Measurements from ENCODE around the gene HSF5.
A peak's percentile ranks its signal among the peaks of the same experiment; 100 is the strongest.
"Not testable (repeated sequence)": the region's sequence is repeated elsewhere in the genome, so short reads cannot be mapped to it uniquely, and the experiment has no call there.

HSF5 gene

DNA sequence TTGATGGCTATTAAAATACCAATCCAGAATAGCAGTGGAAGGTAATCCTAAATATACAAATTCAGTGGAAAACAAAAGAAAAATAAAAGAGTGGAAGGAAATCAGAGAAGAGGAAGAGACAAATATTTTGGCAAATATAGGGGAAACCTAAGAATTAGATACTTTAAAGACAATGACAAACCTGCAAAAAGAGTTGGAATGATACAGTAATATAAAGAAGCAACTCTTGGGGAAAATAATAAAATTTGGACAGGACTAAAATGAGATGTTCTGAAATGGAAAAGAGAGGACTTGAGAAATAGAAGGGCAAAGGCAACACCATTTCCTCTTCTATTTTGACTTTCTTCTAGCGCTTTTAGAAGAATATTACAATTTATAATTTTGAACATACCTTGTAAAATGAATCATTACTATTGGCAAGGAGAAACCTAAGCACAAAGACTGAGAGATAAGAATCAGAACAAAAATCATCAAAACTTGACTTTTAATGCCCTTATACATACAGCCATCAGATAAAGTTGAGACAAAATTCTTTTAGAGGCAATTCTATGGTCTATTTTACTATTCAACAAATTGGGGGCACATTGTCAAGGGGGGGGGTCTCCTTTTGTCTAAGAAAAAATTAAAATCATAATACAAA, 76.0 kb downstream of the HSF5 start:
- DNase-seq, result no peak

DNA sequence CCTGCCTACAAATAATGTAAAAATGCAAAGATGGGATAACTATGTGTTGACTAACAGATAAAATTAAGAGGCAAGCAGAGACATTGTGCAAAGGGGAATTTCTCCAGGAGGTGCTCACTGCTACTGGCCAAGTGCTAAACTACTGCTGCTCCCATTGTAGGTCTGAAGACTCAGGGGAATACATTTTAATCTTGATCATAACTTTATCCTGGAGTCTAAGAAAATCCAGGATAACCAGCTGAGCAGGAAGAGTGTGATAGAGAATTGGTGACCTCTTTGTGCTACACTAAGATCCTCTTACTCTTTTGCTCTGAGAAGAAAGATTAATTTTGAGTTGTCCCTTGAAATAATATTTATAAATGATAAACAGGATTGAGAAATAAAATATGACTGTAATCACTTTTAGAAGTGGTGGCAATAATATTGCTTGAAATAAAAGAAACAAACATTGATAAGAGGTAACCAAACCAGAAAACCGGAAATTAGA, 76.8 kb downstream of the HSF5 start:
- DNase-seq, result no peak

GRCh38 chr17:58410714-58411407, 77.3 kb downstream of the HSF5 start:
- no peak for DNase-seq

GRCh38 chr17:58409432-58409831, 78.8 kb downstream of the HSF5 start:
- no peak for DNase-seq

GRCh38 chr17:58403311-58403710, 84.9 kb downstream of the HSF5 start:
- no peak for DNase-seq

GRCh38 chr17:58402679-58403078, 85.5 kb downstream of the HSF5 start:
- DNase-seq, result no peak

DNA sequence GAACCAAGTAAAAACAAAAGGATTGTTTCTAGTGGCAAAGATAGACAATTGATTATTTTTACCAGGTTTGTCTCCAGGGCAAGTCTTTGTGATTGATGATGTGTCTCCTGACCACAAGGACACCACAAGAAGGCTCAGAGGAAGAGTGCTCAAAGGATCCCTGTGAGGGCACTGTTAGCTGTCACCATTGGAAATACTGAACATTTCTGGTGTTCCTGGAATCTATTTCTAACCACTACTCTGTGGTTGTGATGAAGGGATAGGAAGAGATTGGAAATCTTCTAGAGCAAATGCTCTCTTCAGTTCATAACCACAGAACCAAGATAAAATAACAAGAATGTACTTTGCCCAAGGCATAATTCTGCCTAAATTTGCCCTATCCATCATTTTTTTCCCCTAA, 86.2 kb downstream of the HSF5 start:
- no peak for DNase-seq

GRCh38 chr17:58401287-58401686, 86.9 kb downstream of the HSF5 start:
- DNase-seq, result peak; percentile 13

DNA sequence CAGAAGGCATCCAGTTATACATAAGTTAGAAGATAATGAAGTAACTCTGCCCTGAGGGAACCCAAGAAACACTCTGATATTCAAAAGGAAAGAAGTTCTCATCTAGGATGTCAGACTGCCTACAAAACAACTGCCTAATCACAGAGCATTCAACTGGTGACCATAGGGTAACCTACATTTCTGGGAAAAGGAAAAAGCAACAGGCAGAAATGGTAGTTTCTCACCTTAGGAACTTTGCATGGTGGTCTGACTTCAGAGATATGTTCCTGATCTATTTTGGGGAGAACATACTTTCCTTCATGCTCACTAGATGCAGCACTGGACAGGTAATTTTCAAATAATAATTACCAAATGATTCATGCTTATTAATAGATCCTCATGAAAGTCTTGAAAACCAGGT, 87.4 kb downstream of the HSF5 start:
- DNase-seq, result no peak

DNA sequence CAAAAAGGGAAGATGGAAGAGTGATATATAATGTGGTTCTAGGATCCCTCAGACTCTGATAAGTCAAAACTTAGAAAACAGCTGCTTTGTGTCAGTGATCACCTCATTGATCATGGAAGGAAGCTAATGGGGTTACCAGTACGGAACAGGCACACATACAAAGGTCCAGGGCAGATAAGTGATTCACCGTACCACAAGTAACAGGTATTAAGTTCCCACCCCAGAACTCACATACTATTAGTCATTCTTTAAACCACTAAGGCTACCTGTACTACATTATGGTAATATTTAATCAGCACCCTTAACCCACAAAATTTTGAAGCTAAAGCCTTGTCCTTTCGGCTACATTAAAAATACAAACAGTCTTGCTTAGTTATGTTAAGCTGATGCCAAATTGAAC, 88.2 kb downstream of the HSF5 start:
- DNase-seq, result no peak

- DNase-seq, result peak; percentile 72
Measured at GRCh38 chr17:58398574-58399266, 89.5 kb downstream of the HSF5 start.

- not testable (repeated sequence) for DNase-seq
Measured at GRCh38 chr17:58397421-58397820, 90.8 kb downstream of the HSF5 start.

DNA sequence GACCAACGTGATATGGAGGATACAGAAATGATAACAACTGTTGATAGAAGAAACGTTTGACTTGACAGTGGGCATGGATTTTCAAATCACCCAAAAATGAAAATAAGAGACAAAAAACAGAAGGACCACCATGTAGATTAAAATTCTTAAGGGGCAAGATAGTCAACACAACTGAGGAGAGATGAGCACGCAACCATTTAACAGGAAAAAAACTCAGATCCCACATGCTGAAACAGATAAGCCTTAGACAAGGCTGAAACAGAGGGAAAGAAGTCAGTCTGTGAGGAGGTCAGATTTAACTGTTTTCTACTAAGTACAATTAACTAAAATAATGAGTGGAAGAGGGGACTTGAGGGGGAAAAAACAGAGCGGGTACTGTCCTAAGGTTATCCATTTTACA, 92.0 kb downstream of the HSF5 start:
- no peak for DNase-seq

- no peak for DNase-seq
Measured at GRCh38 chr17:58394534-58395223, 93.5 kb downstream of the HSF5 start.

GRCh38 chr17:58391302-58391984, 96.8 kb downstream of the HSF5 start:
- DNase-seq, result peak; percentile 98

DNA sequence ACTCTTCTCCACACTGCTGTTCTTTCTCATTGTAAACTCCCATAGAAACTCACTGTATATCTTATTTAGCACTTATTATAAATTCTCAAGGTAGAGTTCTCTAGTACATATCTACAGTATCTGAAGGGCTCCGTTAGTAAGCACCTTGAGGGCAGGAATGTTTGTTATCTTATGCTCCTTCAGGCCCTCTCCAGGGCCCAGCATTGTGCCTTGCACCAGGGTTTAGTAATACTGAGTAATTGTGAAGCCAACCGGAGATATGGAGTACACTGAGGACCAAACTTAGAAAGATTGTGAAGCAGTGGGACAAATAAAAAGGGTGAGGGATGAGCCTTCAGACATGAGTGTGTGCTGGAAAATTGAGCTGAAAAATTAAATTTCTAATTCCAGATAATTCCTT, 97.3 kb downstream of the HSF5 start:
- DNase-seq, result no peak

DNA sequence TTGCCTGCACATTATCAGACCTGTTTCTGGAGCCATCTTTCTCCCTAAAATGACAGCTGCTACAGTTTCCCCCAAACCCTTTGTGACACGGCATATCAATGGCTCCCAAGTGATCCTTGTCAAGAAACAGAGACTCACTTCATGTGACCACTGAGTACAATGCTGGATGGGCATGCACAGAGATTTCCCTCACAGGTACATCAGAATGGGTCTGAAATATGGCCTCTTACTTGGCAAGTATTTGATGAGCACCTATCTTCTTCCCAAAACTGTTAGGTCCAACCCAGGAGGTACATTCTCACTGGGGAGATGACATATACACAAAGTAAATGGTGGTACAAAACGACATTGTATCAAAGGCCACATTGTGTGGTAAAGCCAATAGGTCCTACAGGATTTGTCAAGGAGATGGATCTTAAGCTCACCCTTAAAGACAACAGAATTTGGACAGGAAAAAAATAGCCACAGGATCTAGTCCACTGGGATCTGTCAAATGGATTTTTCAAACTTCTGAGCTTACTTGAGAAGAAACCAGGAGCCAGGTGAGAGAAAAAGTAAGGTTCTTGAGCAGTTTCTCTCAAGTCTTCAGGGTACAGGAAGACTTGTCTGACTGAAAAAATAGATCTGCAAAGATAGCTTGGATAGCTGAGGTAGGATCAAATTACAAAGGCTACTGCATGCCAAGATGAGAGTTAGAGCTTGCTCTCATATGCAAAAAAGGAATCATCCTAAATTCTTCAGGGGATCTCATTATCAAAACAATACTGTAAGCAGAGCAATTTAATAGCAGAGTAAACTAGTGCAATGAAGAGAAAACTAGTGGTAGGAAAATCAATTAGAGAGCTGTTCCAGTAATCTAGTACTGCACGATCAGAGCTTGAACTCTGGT, 99.7 kb downstream of the HSF5 start:
- DNase-seq, result no peak

DNA sequence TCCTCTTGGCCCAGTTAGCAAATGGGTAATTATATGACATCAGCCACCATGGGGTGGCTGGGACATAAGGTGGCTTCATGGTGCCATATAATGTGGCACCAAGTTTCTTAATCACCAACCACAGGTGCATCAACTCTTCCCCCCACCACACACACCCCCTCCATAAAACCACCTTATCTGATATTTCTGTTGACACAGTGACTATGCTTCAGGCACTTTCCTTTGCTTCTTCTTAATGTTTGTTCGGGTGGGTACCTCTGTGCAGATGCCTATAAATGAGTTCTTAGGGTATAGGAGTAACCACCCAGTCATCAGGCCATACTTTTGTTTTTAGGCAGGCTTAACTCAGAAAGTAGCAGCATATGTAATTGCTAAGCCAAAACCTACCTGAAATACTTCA, 100.4 kb downstream of the HSF5 start:
- peak; percentile 43 for DNase-seq

DNA sequence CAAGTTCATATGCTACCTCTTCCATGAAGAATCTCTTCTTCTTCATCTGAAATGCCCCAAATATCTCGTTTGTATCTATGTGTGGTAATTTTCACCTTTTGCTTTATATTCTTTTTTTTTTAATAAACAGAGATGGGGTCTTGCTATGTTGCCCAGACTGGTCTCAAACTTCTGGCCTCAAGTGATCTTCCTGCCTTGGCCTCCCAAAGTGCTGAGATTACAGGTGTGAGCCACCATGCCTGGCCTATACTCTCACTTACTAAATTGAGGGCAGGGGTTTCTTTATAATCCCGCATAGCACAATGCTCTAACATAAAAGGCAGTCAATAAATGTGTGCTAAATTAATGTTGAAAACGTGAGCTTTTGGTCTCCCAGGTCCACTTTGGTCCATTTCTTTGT, 101.5 kb downstream of the HSF5 start:
- DNase-seq, result no peak

DNA sequence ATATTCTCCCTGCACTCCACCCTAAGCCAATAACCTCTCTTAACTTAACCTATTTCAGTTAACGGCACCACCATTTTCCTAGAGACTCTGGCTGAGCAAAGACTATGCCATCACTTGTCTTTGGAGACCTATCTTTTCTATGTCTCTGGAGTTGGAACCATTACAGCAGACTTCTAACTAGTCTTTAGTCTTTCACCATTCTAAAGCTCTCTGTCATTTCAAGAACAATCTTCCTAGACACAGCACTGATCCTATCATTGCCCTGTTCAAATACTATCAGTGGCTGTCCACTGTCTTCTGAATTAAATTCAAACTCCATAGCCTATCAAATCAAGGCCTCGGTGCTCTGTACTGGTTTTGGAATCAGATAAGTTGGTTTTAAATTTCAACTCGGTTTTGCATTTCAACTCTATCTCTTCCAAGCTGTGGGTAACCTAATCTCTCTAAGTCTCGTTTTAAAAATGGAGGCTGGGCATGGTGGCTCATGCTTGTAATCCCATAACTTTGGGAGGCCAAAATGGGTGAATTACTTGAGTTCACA, 102.8 kb downstream of the HSF5 start:
- no peak for DNase-seq

DNA sequence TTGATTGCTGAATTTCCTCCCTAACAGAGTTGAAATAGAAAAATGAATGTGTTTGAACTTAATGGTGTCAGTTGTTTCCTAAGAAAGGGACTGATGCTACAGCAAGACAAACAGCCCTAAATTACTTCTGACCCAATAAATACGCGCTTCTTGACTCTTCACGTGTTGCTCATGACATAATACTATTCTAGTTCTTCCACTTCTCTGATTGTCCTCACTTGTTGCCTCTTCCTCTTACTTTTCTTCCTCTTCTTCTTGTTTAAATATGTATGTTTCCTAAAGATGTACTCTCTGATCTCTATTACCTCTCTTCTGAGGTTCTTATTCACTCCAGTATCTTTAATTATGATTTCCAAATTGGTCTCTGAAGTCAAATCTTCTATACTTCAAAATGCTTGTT, 103.3 kb downstream of the HSF5 start:
- no peak for DNase-seq

Measured in NCI-H69 (cell line).